ENCODE measurements around the gene CCDC190.
A peak's percentile ranks its signal among the peaks of the same experiment; 100 is the strongest.
"Not testable (repeated sequence)": the region's sequence is repeated elsewhere in the genome, so short reads cannot be mapped to it uniquely, and the experiment has no call there.

CCDC190 gene

GRCh38 chr1:162877412-162877811 is 16.4 kb upstream of the CCDC190 start:
- no peak for DNase-seq

- no peak for DNase-seq
Measured at GRCh38 chr1:162876751-162877150, 15.8 kb upstream of the CCDC190 start.

- DNase-seq = no peak
Measured at GRCh38 chr1:162873671-162874666, 13.0 kb upstream of the CCDC190 start.

- no peak for DNase-seq
Measured at GRCh38 chr1:162872981-162873380, 12.0 kb upstream of the CCDC190 start.

GRCh38 chr1:162871417-162871816 is 10.4 kb upstream of the CCDC190 start:
- DNase-seq = not testable (repeated sequence)

GRCh38 chr1:162868972-162869371 is 8.0 kb upstream of the CCDC190 start:
- no peak for DNase-seq

GRCh38 chr1:162861625-162862024 is 650 bp upstream of the CCDC190 start:
- no peak for DNase-seq

GRCh38 chr1:162859191-162859590 is 1.8 kb downstream of the CCDC190 start:
- DNase-seq = no peak

- no peak for DNase-seq
Measured at GRCh38 chr1:162857850-162858249, 3.1 kb downstream of the CCDC190 start.

- DNase-seq = no peak
Measured at GRCh38 chr1:162856260-162856659, 4.7 kb downstream of the CCDC190 start.

GRCh38 chr1:162855461-162856150 is 5.4 kb downstream of the CCDC190 start:
- no peak for DNase-seq

GRCh38 chr1:162854245-162854882 is 6.6 kb downstream of the CCDC190 start:
- peak in 24 of 51 donors; percentile 1 to 64 (median 25) for DNase-seq

- no peak for DNase-seq
Measured at GRCh38 chr1:162851341-162851740, 9.6 kb downstream of the CCDC190 start.

GRCh38 chr1:162849711-162850110 is 11.3 kb downstream of the CCDC190 start:
- no peak for DNase-seq

GRCh38 chr1:162847839-162848453 is 13.0 kb downstream of the CCDC190 start:
- peak in 45 of 51 donors; percentile 1 to 90 (median 45) for DNase-seq

- DNase-seq = no peak
Measured at GRCh38 chr1:162846256-162847212, 14.4 kb downstream of the CCDC190 start.

- DNase-seq = no peak
Measured at GRCh38 chr1:162844153-162844552, 16.8 kb downstream of the CCDC190 start.

GRCh38 chr1:162840250-162840839 is 20.6 kb downstream of the CCDC190 start:
- DNase-seq = no peak

GRCh38 chr1:162838863-162839262 is 22.1 kb downstream of the CCDC190 start:
- no peak for DNase-seq
